ENCODE results near the gene SLC26A8.

DNA sequence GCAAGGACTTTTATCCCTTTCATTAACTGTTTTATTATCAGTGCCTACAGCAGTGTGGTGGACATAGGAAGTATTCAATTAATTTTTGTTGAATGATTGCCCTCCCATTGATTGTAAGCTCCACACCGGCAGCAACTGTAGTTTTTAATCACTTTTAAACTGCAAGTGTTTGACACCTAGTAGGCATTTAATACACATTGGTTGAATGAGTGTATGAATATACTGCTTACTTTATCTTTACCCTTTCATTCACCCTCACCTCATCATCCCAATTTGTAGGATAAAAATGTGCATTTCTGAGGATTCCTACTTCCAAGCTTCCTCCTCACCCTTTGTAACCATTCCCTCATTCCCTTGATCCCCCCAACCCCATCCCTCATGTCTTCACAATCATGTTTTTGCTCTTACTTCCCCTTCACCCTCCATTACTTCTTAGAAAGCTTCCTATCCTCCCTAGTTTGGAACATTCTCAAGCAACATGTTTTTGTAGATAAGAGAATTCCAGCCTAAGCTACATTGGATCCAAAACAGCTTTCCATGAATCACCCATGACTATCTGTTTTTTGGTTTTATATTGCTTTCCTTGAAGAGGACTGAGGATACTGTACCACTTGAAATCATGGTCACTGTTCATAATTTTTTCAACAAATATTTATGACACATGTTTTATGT, 955 bp upstream of the SLC26A8 start:
- TF ChIP-seq POLR2A (IDR thresholded peaks at IDR 0.05) (no peak), CTCF (IDR thresholded peaks at IDR 0.05) (no peak)
